ENCODE measurements around the gene KLHL28.
"Not testable (repeated sequence)": the region's sequence is repeated elsewhere in the genome, so short reads cannot be mapped to it uniquely, and the experiment has no call there.

The KLHL28 gene

DNA sequence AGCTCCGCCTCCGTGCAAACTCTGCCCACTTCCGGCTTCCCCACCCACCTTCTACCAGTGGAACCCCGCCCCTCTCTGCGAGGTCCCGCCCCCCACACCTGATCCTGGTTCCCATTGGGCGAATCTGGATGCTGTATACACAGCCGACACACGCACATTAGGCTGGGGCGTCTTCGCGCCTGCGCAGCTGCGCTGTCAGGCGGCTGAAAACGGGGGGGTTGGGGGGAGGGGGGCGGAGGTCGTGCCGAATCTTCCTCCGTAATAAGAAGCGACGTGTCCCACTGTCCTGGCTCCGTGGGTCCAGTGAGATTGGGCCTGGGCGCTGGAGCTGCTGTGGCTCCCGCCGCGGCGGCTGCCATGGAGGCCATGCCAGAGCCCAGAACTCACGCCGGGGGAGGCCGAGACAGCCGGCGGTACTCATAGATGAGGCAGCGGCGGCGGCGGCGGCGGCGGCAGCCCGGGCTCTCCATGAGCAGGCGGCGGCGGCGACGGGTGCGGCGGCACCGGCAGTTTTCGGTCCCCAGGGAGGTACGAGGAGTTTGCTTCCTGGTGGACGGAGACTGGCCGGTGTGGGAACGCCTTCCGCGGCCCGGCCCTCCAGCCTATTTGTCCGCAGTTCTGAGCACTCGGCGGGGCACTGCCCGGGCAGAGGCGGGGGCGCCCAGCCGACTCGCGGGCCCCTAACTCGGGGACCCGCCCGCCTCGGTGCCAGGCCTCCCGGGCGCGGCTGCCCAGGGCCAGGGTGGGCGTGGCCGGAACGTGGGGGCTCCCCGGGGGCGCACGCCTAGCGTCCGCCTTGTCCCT is 64.5 kb downstream of the KLHL28 start:
- DNase-seq (ENCODE audit: low read depth in 3 of 3, low spot score in 1 of 3): peak; percentile 95 to 97 (median 97)

- no peak for DNase-seq (ENCODE audit: low read depth in 3 of 3, low spot score in 1 of 3)
These were observed 65.3 kb downstream of the KLHL28 start for GRCh38 chr14:44896275-44897040.

DNA sequence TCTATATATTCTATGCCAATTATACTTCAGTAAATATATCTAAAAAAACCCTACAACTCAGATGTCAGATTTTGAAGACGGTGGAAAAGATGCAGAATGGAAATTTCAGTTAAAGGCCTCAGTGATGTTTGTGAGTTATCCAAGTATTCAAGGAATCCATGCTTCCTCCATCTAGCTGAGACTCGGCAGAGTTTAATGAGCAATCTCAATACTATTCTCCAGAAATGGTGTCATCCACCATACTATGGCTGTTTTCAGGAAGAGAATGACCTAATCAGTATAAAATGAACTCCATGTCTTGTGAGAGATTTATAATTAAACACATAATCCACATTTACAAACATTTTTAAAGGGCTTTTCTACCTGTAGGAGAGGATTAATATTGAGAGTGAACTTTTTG is 66.0 kb downstream of the KLHL28 start:
- DNase-seq (ENCODE audit: low read depth in 3 of 3, low spot score in 1 of 3): no peak

DNA sequence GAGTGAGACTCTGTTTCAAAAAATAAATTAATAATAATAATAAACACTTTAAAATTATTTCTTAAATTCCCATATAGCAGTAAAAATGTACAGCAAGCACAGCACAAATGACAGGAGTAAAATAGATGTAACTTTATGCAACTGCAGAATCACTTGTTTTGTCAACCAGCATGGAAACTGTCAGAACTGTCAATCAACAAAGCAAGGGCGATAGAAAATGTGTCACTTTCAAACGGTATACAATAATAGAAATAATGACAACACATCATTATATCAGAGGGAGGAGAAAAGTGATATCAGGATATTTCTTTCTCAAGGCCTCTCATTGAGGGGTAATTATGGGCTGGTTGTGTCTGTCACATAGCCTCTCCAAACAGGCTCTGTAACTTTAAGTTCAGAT is 68.2 kb downstream of the KLHL28 start:
- no peak for DNase-seq (ENCODE audit: low read depth in 3 of 3, low spot score in 1 of 3)

DNA sequence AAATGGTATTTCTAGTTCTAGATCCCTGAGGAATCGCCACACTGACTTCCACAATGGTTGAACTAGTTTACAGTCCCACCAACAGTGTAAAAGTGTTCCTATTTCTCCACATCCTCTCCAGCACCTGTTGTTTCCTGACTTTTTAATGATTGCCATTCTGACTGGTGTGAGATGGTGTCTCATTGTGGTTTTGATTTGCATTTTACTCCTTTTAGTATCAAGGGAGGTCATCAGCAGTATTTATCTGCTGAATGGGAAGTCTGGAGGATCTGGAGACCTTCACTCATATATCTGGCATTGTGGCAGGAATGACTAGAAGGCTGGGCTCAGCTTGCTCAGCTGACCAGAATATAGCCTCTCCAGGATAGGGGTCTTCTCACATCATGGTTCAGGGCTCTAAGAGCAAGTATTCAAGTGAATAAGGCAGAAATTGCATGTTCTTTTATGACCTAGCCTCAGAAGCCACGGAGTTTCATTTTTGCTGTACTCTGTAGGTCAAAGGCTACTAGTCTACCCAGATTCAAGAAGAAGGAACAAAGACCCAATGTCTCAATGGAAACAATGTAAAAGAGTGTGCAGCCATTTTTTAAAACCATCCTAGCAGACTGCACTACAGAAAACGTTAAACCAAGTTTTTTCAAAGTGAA is 69.9 kb downstream of the KLHL28 start:
- not testable (repeated sequence) for DNase-seq (ENCODE audit: low read depth in 3 of 3, low spot score in 1 of 3)

DNA sequence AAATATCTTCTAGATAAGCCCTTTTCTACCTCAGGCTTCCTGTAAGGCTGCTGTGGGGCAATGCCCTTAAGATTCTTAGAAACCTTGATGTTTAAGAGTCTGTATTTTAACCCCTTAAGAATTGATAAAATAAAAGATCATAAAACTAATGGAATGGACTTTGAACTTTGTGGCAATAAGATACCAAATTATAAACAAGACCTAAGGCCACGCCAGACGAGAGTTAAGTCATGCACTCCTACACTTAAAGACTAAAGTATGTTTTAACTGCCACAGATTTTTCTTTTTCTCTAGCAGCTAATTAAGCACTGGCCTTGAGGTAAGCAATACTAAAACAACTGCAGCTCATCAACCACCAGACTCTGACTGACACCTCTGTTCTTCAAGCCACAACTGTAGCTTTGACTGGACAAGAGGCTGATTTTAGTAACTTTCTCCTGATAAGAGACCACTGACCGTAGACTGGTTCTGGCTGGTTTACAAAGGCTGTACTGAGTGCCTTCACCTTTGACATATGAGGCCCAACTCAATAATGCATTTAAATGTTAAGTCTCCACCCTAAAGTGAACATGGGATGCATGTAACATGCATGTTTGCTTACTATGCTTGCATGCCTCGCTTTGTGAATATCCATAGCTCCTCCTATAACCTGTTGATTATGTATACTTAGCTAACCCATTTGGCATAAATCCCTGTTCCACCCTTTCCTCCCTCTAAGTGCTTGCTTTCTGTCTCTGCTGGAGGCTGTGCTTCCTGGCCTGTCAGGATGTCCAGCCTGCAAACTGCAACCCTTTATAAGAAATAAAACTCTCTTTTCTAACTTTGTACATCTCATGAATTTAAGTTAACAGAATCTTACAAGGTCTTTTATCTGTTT is 71.9 kb downstream of the KLHL28 start:
- DNase-seq (ENCODE audit: low read depth in 3 of 3, low spot score in 1 of 3): no peak

- DNase-seq (ENCODE audit: low read depth in 3 of 3, low spot score in 1 of 3): no peak
These were observed 74.2 kb downstream of the KLHL28 start for GRCh38 chr14:44887596-44887955.

DNA sequence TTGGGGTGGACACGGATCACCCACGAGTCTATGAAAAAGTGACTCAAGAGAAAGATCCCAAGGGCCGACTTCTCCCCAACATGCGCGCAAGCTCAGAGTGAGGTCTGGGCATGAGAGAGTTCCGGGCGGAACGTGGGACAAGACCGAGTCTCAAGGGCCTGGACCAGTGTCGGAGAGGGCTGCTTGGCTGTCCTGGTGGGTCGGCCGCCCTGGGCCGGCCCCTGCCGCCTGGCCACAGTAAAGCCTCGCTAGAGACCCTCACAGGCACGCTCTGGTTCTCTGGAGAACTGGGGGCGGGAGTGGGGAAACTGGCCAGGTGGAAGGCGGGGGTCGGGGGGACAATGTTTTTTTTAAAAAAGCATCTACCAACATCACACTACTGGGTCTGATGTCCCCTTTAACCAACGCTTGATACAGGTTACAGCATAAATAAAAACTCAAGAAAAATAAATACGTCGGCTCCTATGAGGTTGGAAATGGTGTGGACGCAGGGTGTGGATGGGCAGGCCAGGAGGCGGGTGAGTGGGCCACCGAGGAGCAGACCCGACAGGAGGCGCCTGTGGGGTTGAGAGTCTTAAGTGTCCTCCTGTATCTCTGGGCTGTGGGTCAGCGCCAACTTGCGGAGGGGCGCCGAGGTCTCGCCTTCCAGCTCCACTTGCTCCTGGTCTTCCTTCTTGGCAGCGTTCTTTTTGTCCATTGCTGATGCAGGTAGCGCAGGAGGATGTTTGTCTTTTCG is 74.7 kb downstream of the KLHL28 start:
- no peak for DNase-seq (ENCODE audit: low read depth in 3 of 3, low spot score in 1 of 3)

GRCh38 chr14:44880791-44881190 is 81.0 kb downstream of the KLHL28 start:
- DNase-seq (ENCODE audit: low read depth in 3 of 3, low spot score in 1 of 3): no peak

Data from stimulated activated CD4-positive, alpha-beta T cell treated with anti-CD3 and anti-CD28 coated beads, TNF-alpha, amount 100 ng/mL, for 1 hour (primary cell).